K562 (cell line): Measurements from ENCODE around the gene PRR19. TPM values are rescaled to one million over a fixed set of nuclear protein-coding genes. Genes with fewer than 3 reads are reported as not detected.

Experiments used
- CHD1 ChIP-seq: fragments of 200-600 bp; sonication (generic); IDR thresholded peaks from one replicate; pipeline ENCODE4 v1.6.1; 2012; ENCODE audit warnings: mild to moderate bottlenecking, moderate library complexity, low read length, inconsistent platforms
- NFYB ChIP-seq: IDR thresholded peaks from 2 replicates; pipeline ENCODE4 v1.6.1; 2011; ENCODE audit warnings: mild to moderate bottlenecking, moderate library complexity; ENCODE audit not compliant: insufficient read length; ENCODE audit errors: extremely low read depth
- PYGO2 ChIP-seq: fragments of 450-650 bp; IDR thresholded peaks from 2 replicates; pipeline ENCODE4 v1.6.1; 2016; ENCODE audit warnings: mild to moderate bottlenecking, missing genetic modification characterization, moderate library complexity, missing compliant biosample characterization
- RBFOX2 ChIP-seq: fragments of 200-400 bp; formaldehyde crosslinking; IDR thresholded peaks from 2 replicates; pipeline ENCODE4 v1.6.1; 2017; ENCODE audit warnings: low read depth, mild to moderate bottlenecking, low read length, moderate library complexity
- ZNF699 ChIP-seq: fragments of 250-450 bp; sonication (Bioruptor Pico); IDR thresholded peaks from 2 replicates; pipeline ENCODE4 v1.8.0; 2021; ENCODE audit warnings: mild to moderate bottlenecking, moderate library complexity; ENCODE audit not compliant: insufficient replicate concordance
- ZNF766 ChIP-seq: fragments of 200-800 bp; sonication (Bioruptor generic); conservative IDR thresholded peaks from 2 replicates; pipeline ENCODE4 v1.6.1; 2016; ENCODE audit warnings: missing genetic modification characterization, missing compliant biosample characterization
- polyA plus RNA-seq, 8 experiments: library from polyadenylated mRNA; depleted of rRNA in 4 of 8; stranded (reverse) in 5 of 8; unstranded in 3 of 8; fragments of >200 nt; fragmentation: Nextera tagmentation in 2 of 8; fragmentation: Illumina TruSeq in 1 of 8; extraction: Ambion mirVana in 2 of 8; extraction: Trizol in 1 of 8; gene quantifications; 2 replicates each; pipeline versions ENCODE4 v1.2.1 to v1.2.3, GENCODE V29; 2011 to 2014; ENCODE audit warnings: inconsistent platforms in 1 of 8, missing spikeins in 1 of 8
- total RNA-seq, 7 experiments: library from RNA; depleted of rRNA in 6 of 7; stranded (reverse); fragments of >200 nt in 6 of 7; fragmentation: Illumina TruSeq in 2 of 7; extraction: Trizol in 2 of 7; gene quantifications; 2 replicates each; pipeline versions ENCODE4 v1.2.1 to v1.2.3, GENCODE V29; 2011 to 2021; ENCODE audit warnings: low replicate concordance in 1 of 7
- TF ChIP-seq, protein P1 (sequence below): fragments of 200-600 bp; sonication (generic); IDR thresholded peaks from one replicate; pipeline ENCODE4 v1.6.1; 2012; ENCODE audit warnings: mild to moderate bottlenecking, low read depth, low read length, inconsistent platforms

PRR19 gene
- total and polyA plus RNA-seq, 9 of the 15 experiments (the other 6 are each of a cell fraction or from before 2014, with no cell fraction given): 0.10 to 1.6 (median 0.54) TPM

DNA sequence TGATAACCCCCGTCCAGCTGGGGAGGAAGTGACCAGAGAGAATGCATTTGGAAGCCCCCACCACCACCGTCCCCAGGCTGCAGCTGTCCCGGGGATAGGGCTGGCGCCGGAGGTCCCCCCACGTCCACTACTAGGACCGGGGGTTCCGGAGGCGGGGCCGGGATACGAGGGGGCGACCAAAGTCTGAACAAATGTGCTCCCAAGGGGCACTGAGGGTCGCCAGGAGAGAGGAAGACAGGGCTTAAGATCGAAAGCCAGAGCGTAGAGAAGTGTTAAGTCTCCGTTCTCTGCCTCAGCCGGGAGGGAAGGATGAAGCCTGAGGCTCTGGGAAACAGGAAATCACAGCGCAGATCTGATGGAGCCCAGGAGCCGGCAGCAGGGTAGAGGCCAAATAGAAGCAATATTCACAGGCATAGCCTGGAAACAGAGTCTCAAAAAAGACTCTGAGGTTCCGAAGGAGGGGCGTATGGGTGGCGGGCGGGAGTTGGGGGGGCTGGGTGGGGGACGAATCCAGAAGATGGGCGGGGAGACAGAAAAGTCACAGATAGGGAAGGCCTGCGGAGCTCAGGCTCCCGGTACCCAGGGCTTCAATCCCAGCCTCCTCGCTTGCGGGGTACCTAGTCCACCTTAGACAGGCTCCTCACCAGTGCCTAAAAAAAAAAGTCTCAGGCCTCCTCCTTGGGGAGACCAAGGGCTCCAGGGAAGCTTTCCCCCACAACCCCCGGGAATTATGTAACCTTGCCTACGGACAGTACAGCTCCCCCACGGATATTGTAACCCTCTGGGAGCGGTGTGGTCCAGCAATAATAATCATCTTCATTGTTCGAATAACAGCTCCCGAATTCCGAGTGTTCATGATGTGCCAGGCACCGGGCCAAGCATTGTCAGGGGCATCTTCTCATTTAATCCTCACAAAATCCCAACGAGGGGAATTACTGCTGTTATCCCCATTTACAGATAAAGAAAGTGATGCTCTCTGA lies 45.9 kb upstream of the PRR19 start (continued):
- no peak for TF ChIP-seq RBFOX2
- TF ChIP-seq ZNF766 (CRISPR knock-in tag): no peak
- TF ChIP-seq ZNF699 (CRISPR knock-in tag): no peak
- TF ChIP-seq PYGO2 (tag): no peak
- TF ChIP-seq NFYB: no peak
- TF ChIP-seq, protein P1, sequence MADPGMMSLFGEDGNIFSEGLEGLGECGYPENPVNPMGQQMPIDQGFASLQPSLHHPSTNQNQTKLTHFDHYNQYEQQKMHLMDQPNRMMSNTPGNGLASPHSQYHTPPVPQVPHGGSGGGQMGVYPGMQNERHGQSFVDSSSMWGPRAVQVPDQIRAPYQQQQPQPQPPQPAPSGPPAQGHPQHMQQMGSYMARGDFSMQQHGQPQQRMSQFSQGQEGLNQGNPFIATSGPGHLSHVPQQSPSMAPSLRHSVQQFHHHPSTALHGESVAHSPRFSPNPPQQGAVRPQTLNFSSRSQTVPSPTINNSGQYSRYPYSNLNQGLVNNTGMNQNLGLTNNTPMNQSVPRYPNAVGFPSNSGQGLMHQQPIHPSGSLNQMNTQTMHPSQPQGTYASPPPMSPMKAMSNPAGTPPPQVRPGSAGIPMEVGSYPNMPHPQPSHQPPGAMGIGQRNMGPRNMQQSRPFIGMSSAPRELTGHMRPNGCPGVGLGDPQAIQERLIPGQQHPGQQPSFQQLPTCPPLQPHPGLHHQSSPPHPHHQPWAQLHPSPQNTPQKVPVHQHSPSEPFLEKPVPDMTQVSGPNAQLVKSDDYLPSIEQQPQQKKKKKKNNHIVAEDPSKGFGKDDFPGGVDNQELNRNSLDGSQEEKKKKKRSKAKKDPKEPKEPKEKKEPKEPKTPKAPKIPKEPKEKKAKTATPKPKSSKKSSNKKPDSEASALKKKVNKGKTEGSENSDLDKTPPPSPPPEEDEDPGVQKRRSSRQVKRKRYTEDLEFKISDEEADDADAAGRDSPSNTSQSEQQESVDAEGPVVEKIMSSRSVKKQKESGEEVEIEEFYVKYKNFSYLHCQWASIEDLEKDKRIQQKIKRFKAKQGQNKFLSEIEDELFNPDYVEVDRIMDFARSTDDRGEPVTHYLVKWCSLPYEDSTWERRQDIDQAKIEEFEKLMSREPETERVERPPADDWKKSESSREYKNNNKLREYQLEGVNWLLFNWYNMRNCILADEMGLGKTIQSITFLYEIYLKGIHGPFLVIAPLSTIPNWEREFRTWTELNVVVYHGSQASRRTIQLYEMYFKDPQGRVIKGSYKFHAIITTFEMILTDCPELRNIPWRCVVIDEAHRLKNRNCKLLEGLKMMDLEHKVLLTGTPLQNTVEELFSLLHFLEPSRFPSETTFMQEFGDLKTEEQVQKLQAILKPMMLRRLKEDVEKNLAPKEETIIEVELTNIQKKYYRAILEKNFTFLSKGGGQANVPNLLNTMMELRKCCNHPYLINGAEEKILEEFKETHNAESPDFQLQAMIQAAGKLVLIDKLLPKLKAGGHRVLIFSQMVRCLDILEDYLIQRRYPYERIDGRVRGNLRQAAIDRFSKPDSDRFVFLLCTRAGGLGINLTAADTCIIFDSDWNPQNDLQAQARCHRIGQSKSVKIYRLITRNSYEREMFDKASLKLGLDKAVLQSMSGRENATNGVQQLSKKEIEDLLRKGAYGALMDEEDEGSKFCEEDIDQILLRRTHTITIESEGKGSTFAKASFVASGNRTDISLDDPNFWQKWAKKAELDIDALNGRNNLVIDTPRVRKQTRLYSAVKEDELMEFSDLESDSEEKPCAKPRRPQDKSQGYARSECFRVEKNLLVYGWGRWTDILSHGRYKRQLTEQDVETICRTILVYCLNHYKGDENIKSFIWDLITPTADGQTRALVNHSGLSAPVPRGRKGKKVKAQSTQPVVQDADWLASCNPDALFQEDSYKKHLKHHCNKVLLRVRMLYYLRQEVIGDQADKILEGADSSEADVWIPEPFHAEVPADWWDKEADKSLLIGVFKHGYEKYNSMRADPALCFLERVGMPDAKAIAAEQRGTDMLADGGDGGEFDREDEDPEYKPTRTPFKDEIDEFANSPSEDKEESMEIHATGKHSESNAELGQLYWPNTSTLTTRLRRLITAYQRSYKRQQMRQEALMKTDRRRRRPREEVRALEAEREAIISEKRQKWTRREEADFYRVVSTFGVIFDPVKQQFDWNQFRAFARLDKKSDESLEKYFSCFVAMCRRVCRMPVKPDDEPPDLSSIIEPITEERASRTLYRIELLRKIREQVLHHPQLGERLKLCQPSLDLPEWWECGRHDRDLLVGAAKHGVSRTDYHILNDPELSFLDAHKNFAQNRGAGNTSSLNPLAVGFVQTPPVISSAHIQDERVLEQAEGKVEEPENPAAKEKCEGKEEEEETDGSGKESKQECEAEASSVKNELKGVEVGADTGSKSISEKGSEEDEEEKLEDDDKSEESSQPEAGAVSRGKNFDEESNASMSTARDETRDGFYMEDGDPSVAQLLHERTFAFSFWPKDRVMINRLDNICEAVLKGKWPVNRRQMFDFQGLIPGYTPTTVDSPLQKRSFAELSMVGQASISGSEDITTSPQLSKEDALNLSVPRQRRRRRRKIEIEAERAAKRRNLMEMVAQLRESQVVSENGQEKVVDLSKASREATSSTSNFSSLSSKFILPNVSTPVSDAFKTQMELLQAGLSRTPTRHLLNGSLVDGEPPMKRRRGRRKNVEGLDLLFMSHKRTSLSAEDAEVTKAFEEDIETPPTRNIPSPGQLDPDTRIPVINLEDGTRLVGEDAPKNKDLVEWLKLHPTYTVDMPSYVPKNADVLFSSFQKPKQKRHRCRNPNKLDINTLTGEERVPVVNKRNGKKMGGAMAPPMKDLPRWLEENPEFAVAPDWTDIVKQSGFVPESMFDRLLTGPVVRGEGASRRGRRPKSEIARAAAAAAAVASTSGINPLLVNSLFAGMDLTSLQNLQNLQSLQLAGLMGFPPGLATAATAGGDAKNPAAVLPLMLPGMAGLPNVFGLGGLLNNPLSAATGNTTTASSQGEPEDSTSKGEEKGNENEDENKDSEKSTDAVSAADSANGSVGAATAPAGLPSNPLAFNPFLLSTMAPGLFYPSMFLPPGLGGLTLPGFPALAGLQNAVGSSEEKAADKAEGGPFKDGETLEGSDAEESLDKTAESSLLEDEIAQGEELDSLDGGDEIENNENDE: no peak
- TF ChIP-seq CHD1: no peak
